SU-DHL-6 (cell line): ENCODE measurements around the gene KRTAP10-5.

Source experiments
- CTCF ChIP-seq: fragments of 200-600 bp; sonication (generic); IDR thresholded peaks from one replicate; pipeline ENCODE4 v1.5.1; 2017; ENCODE audit warnings: antibody characterized with exemption, mild to moderate bottlenecking, low read length, moderate library complexity; ENCODE audit not compliant: insufficient read depth, poor library complexity, severe bottlenecking
- EZH2phosphoT487 ChIP-seq: fragments of 200-600 bp; sonication (generic), shearing (Covaris generic); conservative IDR thresholded peaks from 2 replicates; pipeline ENCODE4 v1.6.1; 2018; ENCODE audit warnings: mild to moderate bottlenecking, antibody characterized with exemption, low read length, moderate library complexity, mixed read lengths

- TF ChIP-seq CTCF (no peak), EZH2phosphoT487 (no peak)
These were observed 35.6 kb upstream of the KRTAP10-5 start for GRCh38 chr21:44615911-44616590.
